ENCODE measurements around the gene MUC2. TPM values are rescaled to one million over a fixed set of nuclear protein-coding genes. Genes with fewer than 3 reads are reported as not detected.
"Not testable (repeated sequence)": the region's sequence is repeated elsewhere in the genome, so short reads cannot be mapped to it uniquely, and the experiment has no call there.

Gene MUC2
- polyA plus RNA-seq, 3 donors = 0.01 to 0.27 TPM; not detected in 1

GRCh38 chr11:1102221-1102971, 27.7 kb downstream of the MUC2 start:
- DNase-seq (ENCODE audit: low read depth in 3 of 3, low spot score in 2 of 3) = no peak

- no peak for DNase-seq (ENCODE audit: low read depth in 3 of 3, low spot score in 2 of 3)
Observed at GRCh38 chr11:1102996-1103395, 28.3 kb downstream of the MUC2 start.

GRCh38 chr11:1103401-1104360, 29.0 kb downstream of the MUC2 start:
- DNase-seq (ENCODE audit: low read depth in 3 of 3, low spot score in 2 of 3) = no peak

GRCh38 chr11:1104411-1105182, 29.9 kb downstream of the MUC2 start:
- no peak for DNase-seq (ENCODE audit: low read depth in 3 of 3, low spot score in 2 of 3)

- no peak for DNase-seq (ENCODE audit: low read depth in 3 of 3, low spot score in 2 of 3)
Observed at GRCh38 chr11:1105183-1105565, 30.5 kb downstream of the MUC2 start.

GRCh38 chr11:1106387-1106786, 31.7 kb downstream of the MUC2 start:
- DNase-seq (ENCODE audit: low read depth in 3 of 3, low spot score in 2 of 3) = no peak

- no peak for DNase-seq (ENCODE audit: low read depth in 3 of 3, low spot score in 2 of 3)
Observed at GRCh38 chr11:1107316-1108245, 32.9 kb downstream of the MUC2 start.

GRCh38 chr11:1108246-1108900, 33.7 kb downstream of the MUC2 start:
- no peak for DNase-seq (ENCODE audit: low read depth in 3 of 3, low spot score in 2 of 3)

GRCh38 chr11:1109101-1109917, 34.6 kb downstream of the MUC2 start:
- no peak for DNase-seq (ENCODE audit: low read depth in 3 of 3, low spot score in 2 of 3)

- DNase-seq (ENCODE audit: low read depth in 3 of 3, low spot score in 2 of 3) = no peak
Observed at GRCh38 chr11:1109918-1110705, 35.4 kb downstream of the MUC2 start.

- no peak for DNase-seq (ENCODE audit: low read depth in 3 of 3, low spot score in 2 of 3)
Observed at GRCh38 chr11:1111545-1112212, 37.0 kb downstream of the MUC2 start.

GRCh38 chr11:1112351-1113191, 37.9 kb downstream of the MUC2 start:
- DNase-seq (ENCODE audit: low read depth in 3 of 3, low spot score in 2 of 3) = no peak

GRCh38 chr11:1113405-1114201, 38.9 kb downstream of the MUC2 start:
- DNase-seq (ENCODE audit: low read depth in 3 of 3, low spot score in 2 of 3) = no peak

GRCh38 chr11:1115292-1115691, 40.6 kb downstream of the MUC2 start:
- not testable (repeated sequence) for DNase-seq (ENCODE audit: low read depth in 3 of 3, low spot score in 2 of 3)

- no peak for DNase-seq (ENCODE audit: low read depth in 3 of 3, low spot score in 2 of 3)
Observed at GRCh38 chr11:1116104-1116503, 41.4 kb downstream of the MUC2 start.

All from right renal cortex interstitium (tissue), 3 donors.